K562 (cell line): Measurements from ENCODE around the gene MED22. TPM values are rescaled to one million over a fixed set of nuclear protein-coding genes. Genes with fewer than 3 reads are reported as not detected.
A peak's percentile ranks its signal among the peaks of the same experiment; 100 is the strongest.

Experiments
- CXXC5 ChIP-seq: fragments of 250-450 bp; sonication (Bioruptor Pico); IDR thresholded peaks from 2 replicates; pipeline ENCODE4 v1.8.0; 2022; ENCODE audit warnings: inconsistent platforms, mild to moderate bottlenecking, moderate library complexity
- KLF16 ChIP-seq: IDR thresholded peaks from 2 replicates; pipeline ENCODE4 v1.6.1; 2016; ENCODE audit warnings: antibody characterized with exemption
- RBM39 ChIP-seq: fragments of 200-400 bp; formaldehyde crosslinking; optimal IDR thresholded peaks from 2 replicates; pipeline ENCODE3; 2018; ENCODE audit warnings: low read depth, low read length
- SMARCA4 ChIP-seq: fragments of 450-650 bp; IDR thresholded peaks from 2 replicates; pipeline ENCODE4 v1.6.1; 2016
- STAG1 ChIP-seq: sonication (generic); formaldehyde crosslinking; IDR thresholded peaks from 2 replicates; pipeline ENCODE4 v1.5.0; 2020; ENCODE audit warnings: missing genetic modification reagents, borderline replicate concordance
- YY1 ChIP-seq, 3 experiments: IDR thresholded peaks; 2 replicates each; pipeline ENCODE4 v1.6.1; 2011; ENCODE audit warnings: low read length in 2 of 3, mild to moderate bottlenecking in 2 of 3, moderate library complexity in 2 of 3, borderline replicate concordance in 1 of 3, control low read depth in 1 of 3, low read depth in 1 of 3; ENCODE audit not compliant: insufficient read depth in 3 of 3, insufficient replicate concordance in 2 of 3, control insufficient read depth in 1 of 3, insufficient read length in 1 of 3; ENCODE audit errors: extremely low read depth in 1 of 3
- ZNF316 ChIP-seq: fragments of 450-650 bp; IDR thresholded peaks from 2 replicates; pipeline ENCODE4 v1.6.1; 2016
- ZNF384 ChIP-seq: IDR thresholded peaks from 2 replicates; pipeline ENCODE4 v1.6.1; 2012; ENCODE audit warnings: low read depth, low read length, improper control_type of control experiment
- ZNF644 ChIP-seq: fragments of 200-800 bp; sonication (Bioruptor generic); IDR thresholded peaks from 2 replicates; pipeline ENCODE4 v1.6.1; 2016; ENCODE audit warnings: low read depth, missing genetic modification characterization, missing compliant biosample characterization
- polyA plus RNA-seq, 8 experiments: library from polyadenylated mRNA; depleted of rRNA in 4 of 8; stranded (reverse) in 5 of 8; unstranded in 3 of 8; fragments of >200 nt; fragmentation: Nextera tagmentation in 2 of 8; fragmentation: Illumina TruSeq in 1 of 8; extraction: Ambion mirVana in 2 of 8; extraction: Trizol in 1 of 8; gene quantifications; 2 replicates each; pipeline versions ENCODE4 v1.2.1 to v1.2.3, GENCODE V29; 2011 to 2014; ENCODE audit warnings: inconsistent platforms in 1 of 8, missing spikeins in 1 of 8
- total RNA-seq, 7 experiments: library from RNA; depleted of rRNA in 6 of 7; stranded (reverse); fragments of >200 nt in 6 of 7; fragmentation: Illumina TruSeq in 2 of 7; extraction: Trizol in 2 of 7; gene quantifications; 2 replicates each; pipeline versions ENCODE4 v1.2.1 to v1.2.3, GENCODE V29; 2011 to 2021; ENCODE audit warnings: low replicate concordance in 1 of 7
- TF ChIP-seq, protein P1 (sequence below): IDR thresholded peaks from 2 replicates; pipeline ENCODE4 v1.6.1; 2011; ENCODE audit warnings: borderline replicate concordance, low read depth, mild to moderate bottlenecking, moderate library complexity, low read length; ENCODE audit not compliant: insufficient read depth, poor library complexity, severe bottlenecking
- TF ChIP-seq, protein P2 (sequence below): sonication (generic); formaldehyde crosslinking; IDR thresholded peaks from 2 replicates; pipeline ENCODE4 v1.8.0; 2022; ENCODE audit warnings: mild to moderate bottlenecking, missing genetic modification reagents
- TF ChIP-seq, protein P3 (sequence below): conservative IDR thresholded peaks from 2 replicates; pipeline ENCODE4 v1.6.1; 2011; ENCODE audit warnings: low read depth, mild to moderate bottlenecking, low read length; ENCODE audit not compliant: control insufficient read depth

Gene MED22
- total and polyA plus RNA-seq, 9 of the 15 experiments (the other 6 are each of a cell fraction or from before 2014, with no cell fraction given) = 0.73 to 35.6 (median 22.3) TPM

DNA sequence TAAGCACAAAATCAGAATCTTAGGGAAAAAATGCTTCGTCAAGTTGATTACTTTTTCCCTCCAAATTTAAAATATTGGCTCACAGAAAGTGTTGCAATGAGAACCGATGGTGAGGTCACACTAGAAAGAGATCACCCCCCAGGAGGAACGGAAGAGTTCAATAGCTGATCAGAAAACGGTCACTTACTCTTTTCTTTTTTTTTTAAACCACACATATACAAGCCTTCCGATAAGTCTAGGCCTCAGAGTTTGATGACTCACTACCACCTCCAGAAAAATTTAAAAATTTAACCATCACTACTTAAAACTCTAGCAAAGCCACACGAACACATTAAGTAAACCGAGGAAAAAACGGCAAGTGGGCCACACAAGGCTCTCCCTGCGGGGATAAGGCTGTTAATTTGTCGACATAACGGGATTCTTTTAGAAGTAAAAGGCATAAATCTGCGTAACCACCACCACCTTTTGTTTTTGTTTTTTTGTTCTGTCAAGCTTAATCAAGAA lies 26.7 kb upstream of the MED22 start (continued):
- TF ChIP-seq ZNF644 (no peak), STAG1 (CRISPR knock-in tag) (no peak), ZNF316 (peak; percentile 45), KLF16 (no peak), CXXC5 (CRISPR knock-in tag) (no peak), RBM39 (no peak), YY1 (IDR thresholded peaks at IDR 0.05; ENCODE audit: borderline replicate concordance in 1 of 3, control insufficient read depth in 1 of 3, extremely low read depth in 1 of 3, insufficient read depth in 3 of 3, insufficient read length in 1 of 3, insufficient replicate concordance in 2 of 3, low read depth in 1 of 3, low read length in 2 of 3) (no peak), ZNF384 (peak; percentile 69), SMARCA4 (peak; percentile 38)
- TF ChIP-seq, protein P1, sequence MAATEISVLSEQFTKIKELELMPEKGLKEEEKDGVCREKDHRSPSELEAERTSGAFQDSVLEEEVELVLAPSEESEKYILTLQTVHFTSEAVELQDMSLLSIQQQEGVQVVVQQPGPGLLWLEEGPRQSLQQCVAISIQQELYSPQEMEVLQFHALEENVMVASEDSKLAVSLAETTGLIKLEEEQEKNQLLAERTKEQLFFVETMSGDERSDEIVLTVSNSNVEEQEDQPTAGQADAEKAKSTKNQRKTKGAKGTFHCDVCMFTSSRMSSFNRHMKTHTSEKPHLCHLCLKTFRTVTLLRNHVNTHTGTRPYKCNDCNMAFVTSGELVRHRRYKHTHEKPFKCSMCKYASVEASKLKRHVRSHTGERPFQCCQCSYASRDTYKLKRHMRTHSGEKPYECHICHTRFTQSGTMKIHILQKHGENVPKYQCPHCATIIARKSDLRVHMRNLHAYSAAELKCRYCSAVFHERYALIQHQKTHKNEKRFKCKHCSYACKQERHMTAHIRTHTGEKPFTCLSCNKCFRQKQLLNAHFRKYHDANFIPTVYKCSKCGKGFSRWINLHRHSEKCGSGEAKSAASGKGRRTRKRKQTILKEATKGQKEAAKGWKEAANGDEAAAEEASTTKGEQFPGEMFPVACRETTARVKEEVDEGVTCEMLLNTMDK = no peak
- TF ChIP-seq, protein P2, sequence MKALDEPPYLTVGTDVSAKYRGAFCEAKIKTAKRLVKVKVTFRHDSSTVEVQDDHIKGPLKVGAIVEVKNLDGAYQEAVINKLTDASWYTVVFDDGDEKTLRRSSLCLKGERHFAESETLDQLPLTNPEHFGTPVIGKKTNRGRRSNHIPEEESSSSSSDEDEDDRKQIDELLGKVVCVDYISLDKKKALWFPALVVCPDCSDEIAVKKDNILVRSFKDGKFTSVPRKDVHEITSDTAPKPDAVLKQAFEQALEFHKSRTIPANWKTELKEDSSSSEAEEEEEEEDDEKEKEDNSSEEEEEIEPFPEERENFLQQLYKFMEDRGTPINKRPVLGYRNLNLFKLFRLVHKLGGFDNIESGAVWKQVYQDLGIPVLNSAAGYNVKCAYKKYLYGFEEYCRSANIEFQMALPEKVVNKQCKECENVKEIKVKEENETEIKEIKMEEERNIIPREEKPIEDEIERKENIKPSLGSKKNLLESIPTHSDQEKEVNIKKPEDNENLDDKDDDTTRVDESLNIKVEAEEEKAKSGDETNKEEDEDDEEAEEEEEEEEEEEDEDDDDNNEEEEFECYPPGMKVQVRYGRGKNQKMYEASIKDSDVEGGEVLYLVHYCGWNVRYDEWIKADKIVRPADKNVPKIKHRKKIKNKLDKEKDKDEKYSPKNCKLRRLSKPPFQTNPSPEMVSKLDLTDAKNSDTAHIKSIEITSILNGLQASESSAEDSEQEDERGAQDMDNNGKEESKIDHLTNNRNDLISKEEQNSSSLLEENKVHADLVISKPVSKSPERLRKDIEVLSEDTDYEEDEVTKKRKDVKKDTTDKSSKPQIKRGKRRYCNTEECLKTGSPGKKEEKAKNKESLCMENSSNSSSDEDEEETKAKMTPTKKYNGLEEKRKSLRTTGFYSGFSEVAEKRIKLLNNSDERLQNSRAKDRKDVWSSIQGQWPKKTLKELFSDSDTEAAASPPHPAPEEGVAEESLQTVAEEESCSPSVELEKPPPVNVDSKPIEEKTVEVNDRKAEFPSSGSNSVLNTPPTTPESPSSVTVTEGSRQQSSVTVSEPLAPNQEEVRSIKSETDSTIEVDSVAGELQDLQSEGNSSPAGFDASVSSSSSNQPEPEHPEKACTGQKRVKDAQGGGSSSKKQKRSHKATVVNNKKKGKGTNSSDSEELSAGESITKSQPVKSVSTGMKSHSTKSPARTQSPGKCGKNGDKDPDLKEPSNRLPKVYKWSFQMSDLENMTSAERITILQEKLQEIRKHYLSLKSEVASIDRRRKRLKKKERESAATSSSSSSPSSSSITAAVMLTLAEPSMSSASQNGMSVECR (CRISPR knock-in tag) = no peak
- TF ChIP-seq, protein P3, sequence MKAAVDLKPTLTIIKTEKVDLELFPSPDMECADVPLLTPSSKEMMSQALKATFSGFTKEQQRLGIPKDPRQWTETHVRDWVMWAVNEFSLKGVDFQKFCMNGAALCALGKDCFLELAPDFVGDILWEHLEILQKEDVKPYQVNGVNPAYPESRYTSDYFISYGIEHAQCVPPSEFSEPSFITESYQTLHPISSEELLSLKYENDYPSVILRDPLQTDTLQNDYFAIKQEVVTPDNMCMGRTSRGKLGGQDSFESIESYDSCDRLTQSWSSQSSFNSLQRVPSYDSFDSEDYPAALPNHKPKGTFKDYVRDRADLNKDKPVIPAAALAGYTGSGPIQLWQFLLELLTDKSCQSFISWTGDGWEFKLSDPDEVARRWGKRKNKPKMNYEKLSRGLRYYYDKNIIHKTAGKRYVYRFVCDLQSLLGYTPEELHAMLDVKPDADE = no peak
- TF ChIP-seq, all 486 proteins: peak for 11
